NCI-H345 (cell line): ENCODE results near the gene ANKRD62.
"Not testable (repeated sequence)": the region's sequence is repeated elsewhere in the genome, so short reads cannot be mapped to it uniquely, and the experiment has no call there.

Experiments
- DNase-seq: peaks from one replicate; lab custom pipeline; 2025; lab: John Stamatoyannopoulos, UW

Gene ANKRD62

GRCh38 chr18:12099160-12099559 is 5.5 kb downstream of the ANKRD62 start:
- DNase-seq = no peak

GRCh38 chr18:12101266-12101665 is 7.6 kb downstream of the ANKRD62 start:
- no peak for DNase-seq

- no peak for DNase-seq
These were observed 8.6 kb downstream of the ANKRD62 start for GRCh38 chr18:12102136-12102842.

- no peak for DNase-seq
These were observed 12.8 kb downstream of the ANKRD62 start for GRCh38 chr18:12106471-12106870.

- no peak for DNase-seq
These were observed 16.2 kb downstream of the ANKRD62 start for GRCh38 chr18:12109836-12110235.

- DNase-seq = no peak
These were observed 20.5 kb downstream of the ANKRD62 start for GRCh38 chr18:12113999-12114646.

- no peak for DNase-seq
These were observed 25.7 kb downstream of the ANKRD62 start for GRCh38 chr18:12119358-12119757.

GRCh38 chr18:12121175-12122042 is 27.8 kb downstream of the ANKRD62 start:
- no peak for DNase-seq

GRCh38 chr18:12122043-12122389 is 28.4 kb downstream of the ANKRD62 start:
- DNase-seq = not testable (repeated sequence)

- DNase-seq = not testable (repeated sequence)
These were observed 34.0 kb downstream of the ANKRD62 start for GRCh38 chr18:12127647-12128046.

- DNase-seq = not testable (repeated sequence)
These were observed 45.2 kb downstream of the ANKRD62 start for GRCh38 chr18:12138831-12139230.

- DNase-seq = not testable (repeated sequence)
These were observed 47.2 kb downstream of the ANKRD62 start for GRCh38 chr18:12140866-12141265.

GRCh38 chr18:12141778-12142177 is 48.1 kb downstream of the ANKRD62 start:
- DNase-seq = not testable (repeated sequence)

- DNase-seq = not testable (repeated sequence)
These were observed 55.8 kb downstream of the ANKRD62 start for GRCh38 chr18:12149431-12149830.

- DNase-seq = no peak
These were observed 60.7 kb downstream of the ANKRD62 start for GRCh38 chr18:12154361-12154760.

- DNase-seq = no peak
These were observed 62.4 kb downstream of the ANKRD62 start for GRCh38 chr18:12155996-12156395.

- no peak for DNase-seq
These were observed 65.8 kb downstream of the ANKRD62 start for GRCh38 chr18:12159446-12159845.

GRCh38 chr18:12162786-12163185 is 69.1 kb downstream of the ANKRD62 start:
- no peak for DNase-seq

- DNase-seq = no peak
These were observed 71.6 kb downstream of the ANKRD62 start for GRCh38 chr18:12165038-12165768.
